Stimulated activated CD4-positive, alpha-beta T cell treated with anti-CD3 and anti-CD28 coated beads, Interleukin-1b, Interleukin-23, amount 100 ng/mL, for 1 hour (primary cell): ENCODE results near the gene SERPINA9.
"Not testable (repeated sequence)": the region's sequence is repeated elsewhere in the genome, so short reads cannot be mapped to it uniquely, and the experiment has no call there.

Experiments
- DNase-seq, 2 donors: peaks; one replicate each; pipeline ENCODE4 v3.0.0-alpha.2; 2020; ENCODE audit warnings: low read depth in 2 of 2

The SERPINA9 gene

GRCh38 chr14:94476023-94476422, at the start of gene SERPINA9:
SERPINA9 (minus strand) TSS chr14:94476197; CDS start chr14:94469840, 6,357 bp downstream.
- no peak for DNase-seq

GRCh38 chr14:94524093-94524492, 48.1 kb upstream of the SERPINA9 start:
- no peak for DNase-seq

GRCh38 chr14:94523265-94523664, 47.3 kb upstream of the SERPINA9 start:
- no peak for DNase-seq

DNA sequence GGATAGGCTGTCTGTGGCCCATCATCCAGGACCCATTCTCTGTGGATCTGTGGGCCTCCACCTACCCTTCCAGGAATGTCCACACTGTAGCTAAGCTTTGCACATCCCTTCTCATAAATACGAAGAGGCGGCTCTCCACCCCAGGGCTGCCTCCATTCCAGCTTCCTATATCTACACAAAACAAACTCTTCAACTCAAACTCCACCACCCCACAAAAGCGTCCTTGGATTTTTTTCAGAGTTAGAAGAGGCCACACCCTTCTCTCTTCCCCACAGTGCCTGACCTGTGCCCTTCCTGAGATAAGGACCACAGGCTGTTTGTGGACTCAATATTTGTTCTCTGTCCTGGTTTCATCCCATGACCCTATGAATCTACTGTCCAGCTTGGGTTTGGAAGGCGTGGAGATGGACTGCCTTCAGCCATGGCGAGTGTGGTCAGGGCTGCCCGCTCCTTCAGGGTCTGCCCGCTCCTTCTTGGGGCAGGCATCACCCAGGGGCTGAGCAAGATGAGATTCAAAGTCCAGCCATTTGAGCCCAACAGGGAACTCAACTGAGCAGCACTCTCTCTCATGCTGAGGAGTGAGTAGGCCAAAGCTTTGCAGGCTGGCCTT, 46.2 kb upstream of the SERPINA9 start:
- DNase-seq: no peak

- no peak for DNase-seq
These were observed 45.5 kb upstream of the SERPINA9 start for GRCh38 chr14:94521375-94522114.

DNA sequence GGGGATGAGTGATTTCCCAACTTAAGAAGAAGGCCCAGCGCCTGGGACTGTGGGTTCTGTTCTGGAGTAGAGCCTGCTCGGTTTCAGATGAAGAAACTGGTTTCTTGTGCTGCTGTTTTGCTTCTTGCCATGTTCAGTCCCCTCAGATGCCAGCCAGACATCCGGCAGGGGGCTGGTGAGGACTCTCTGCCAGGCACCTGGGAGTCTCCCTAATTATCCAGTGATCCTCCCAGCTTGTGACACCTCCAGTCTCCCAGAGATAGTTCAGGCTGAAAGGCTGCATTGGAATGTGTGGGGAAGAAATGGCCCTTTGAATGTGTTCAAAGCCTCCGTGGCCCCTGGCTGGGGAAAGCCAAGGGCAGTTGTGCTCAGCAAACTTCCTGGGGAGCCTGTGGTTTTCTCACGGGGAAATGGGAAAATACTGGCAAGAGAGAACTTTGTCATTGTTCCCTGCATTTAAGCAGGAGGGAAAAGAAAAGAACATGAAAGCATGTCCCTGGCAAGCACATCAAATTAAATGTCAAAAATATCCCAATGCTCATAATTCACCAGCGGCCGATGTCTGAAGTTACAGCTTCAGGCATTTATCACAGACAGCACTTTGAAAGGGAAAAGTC, 41.8 kb upstream of the SERPINA9 start:
- DNase-seq: no peak

- no peak for DNase-seq
These were observed 41.2 kb upstream of the SERPINA9 start for GRCh38 chr14:94517248-94517640.

GRCh38 chr14:94515856-94516255, 39.9 kb upstream of the SERPINA9 start:
- no peak for DNase-seq

GRCh38 chr14:94515426-94515825, 39.4 kb upstream of the SERPINA9 start:
- DNase-seq: no peak

DNA sequence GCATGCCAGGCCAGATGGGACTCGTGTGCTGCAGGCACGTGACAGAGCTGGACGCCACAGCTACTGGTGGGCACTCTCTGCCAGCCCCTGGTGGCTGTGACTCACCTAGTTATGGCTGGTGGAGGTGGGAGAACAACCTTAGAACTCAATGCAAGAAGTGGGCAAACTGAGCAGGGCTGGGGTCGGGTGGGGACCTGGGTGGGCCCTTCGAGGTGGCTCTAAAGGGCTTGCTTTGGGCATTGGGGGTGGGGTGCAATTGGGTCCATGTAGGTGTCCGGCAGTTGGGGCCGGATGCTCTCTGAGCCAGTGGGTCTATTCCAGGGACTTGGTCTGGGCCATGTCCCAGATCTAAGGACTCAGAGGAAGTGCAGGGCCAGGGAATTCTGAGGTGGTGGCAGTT, 38.4 kb upstream of the SERPINA9 start:
- DNase-seq: no peak

GRCh38 chr14:94510481-94510880, 34.5 kb upstream of the SERPINA9 start:
- DNase-seq: not testable (repeated sequence)

DNA sequence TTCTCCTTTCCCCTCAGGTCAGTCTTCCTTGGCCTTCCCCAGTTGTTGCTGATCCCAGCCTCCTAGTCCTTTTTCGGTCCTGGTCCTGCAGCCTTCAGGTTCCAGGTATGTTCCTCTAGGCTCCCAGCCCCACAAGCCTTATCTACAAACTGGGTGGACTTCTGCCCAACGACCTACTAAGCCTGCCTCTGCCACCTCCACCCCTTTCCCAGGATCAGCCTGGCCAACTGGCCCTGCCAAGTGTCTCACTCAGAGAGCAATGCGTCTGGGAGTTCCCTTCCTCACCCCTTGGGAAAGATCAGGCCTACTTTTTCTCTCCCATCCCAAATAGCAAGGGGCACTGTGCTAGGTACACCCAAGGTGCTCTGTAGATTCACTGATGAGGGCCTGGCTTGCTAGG, 33.4 kb upstream of the SERPINA9 start, which contains the start of gene SERPINA12:
TSS of gene SERPINA12 (minus strand) at position 114 of the 400 bp plus-strand sequence. CDS start 11,072 bp downstream, outside the sequence.
- no peak for DNase-seq

DNA sequence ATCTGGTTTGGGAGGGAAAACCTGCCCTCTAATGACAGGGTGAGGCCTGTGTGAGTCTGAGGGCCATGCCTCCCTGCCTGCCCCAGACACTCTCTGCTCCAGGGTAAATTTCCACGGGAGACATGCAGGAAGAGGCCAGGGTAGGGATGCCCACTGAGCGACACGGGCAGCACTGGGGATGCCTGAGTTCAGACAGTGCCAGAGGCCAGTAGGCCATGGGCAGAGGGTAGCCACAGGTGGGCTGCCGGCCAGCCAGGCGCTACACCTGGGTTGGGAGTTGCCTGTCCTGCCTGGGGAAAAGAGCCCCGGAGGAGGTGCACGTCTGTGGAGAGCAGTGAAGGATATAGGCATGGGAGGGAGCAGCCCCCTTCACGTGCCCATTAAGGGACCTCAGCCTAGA, 29.6 kb upstream of the SERPINA9 start:
- DNase-seq: no peak

DNA sequence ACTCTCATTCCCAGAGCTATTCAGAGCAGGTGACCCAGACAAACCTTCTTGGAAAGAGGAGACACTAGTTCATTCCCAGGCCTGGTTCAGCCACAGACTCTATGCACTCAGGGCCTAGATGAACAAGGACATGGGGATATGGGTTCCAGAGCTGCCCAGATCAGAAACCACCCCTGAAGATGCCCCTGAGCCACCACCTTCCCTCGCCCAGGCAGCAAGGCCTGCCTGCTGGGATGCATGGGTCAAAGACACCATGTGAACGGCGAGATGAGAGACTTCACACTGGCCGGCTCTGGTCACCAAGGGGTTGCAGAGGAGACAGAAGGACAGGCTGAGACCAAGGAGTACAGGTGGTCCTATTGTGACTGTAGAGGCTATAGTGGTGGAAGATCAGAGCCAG, 29.2 kb upstream of the SERPINA9 start:
- DNase-seq: no peak

GRCh38 chr14:94501588-94502516, 25.9 kb upstream of the SERPINA9 start:
- DNase-seq: no peak

- DNase-seq: no peak
These were observed 24.3 kb upstream of the SERPINA9 start for GRCh38 chr14:94500264-94500663.

GRCh38 chr14:94499673-94500072, 23.7 kb upstream of the SERPINA9 start:
- no peak for DNase-seq

DNA sequence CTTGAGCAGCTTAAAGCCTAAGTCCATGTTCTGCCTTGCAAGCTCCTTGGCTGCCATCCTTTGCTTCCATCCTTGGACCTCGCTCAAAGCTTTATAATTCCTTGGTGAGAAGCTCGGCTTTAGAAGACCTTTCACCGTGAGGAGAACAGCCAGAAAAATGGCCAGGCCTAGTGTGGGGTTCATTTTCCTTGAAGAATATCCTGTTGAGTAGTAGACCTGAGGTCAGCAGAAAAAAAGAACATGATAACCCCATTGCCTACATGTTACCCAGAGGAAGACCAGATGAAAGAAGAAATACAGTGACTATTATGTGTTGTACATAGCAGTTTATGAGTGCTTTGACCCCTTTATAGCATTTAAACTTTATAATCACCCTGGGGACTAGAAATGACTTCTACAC, 22.2 kb upstream of the SERPINA9 start:
- no peak for DNase-seq

GRCh38 chr14:94494085-94494484, 18.1 kb upstream of the SERPINA9 start:
- DNase-seq: no peak

GRCh38 chr14:94491511-94491910, 15.5 kb upstream of the SERPINA9 start:
- DNase-seq: no peak

DNA sequence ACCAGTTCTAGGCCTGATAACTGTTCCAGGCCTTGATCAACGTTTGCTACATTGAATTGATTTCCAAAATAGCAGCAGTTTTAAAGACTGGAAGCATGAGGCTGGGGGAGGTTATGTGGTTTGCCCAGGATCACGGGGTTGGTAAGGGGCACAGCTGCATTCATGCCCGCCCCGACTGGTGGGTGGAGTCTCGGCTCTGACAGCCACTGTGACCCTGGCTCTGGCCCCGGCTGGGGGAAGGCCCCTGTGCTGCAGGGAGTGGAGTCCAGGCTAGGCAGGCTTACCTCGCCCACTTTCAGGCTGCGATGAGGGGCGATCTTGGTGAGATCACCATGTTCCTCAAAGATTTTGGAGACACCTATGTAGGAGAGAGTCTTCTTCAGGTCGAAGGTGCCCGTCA, 13.3 kb upstream of the SERPINA9 start:
- DNase-seq: no peak

DNA sequence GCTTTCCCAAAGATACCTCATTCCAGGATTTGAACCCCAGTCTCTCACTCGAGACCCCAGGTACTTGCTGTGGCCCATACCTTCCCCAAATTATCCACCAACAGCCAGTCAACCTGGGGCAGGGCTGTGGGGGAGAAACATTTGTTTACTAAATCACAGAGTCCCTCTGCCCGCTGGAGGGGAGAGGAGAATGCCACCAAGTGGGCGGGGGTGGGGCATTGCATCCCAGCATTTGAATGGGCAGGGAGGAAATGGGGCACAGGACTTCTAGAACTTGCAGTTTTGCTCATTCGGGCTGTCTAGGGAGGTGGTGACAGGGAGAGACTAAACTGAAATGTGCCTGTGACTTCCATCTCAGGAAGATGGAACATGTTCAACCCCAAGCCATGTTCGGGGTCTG, 10.9 kb upstream of the SERPINA9 start:
- DNase-seq: no peak
